Fibroblast of lung (primary cell): Measurements from ENCODE around the gene PLS1. TPM values are rescaled to one million over a fixed set of nuclear protein-coding genes. Genes with fewer than 3 reads are reported as not detected.

ENCODE experiments used
- DNase-seq, 2 donors: peaks; one replicate each; pipeline versions ENCODE4 v3.0.0 to v3.0.0-alpha.2; 2010; ENCODE audit warnings: low read depth in 2 of 2
- H2AFZ ChIP-seq: 2 replicates; pipeline ENCODE4 v1.5.1; 2012; ENCODE audit warnings: low read length, control low read depth, inconsistent platforms
- H3K27ac ChIP-seq: 2 replicates; pipeline ENCODE4 v1.5.1; 2011; ENCODE audit warnings: low read length, control low read depth; ENCODE audit not compliant: insufficient read depth
- H3K27me3 ChIP-seq: 2 replicates; pipeline ENCODE4 v1.5.1; 2011; ENCODE audit warnings: mild to moderate bottlenecking, low read length; ENCODE audit not compliant: control insufficient read depth, insufficient read depth
- H3K36me3 ChIP-seq: 2 replicates; pipeline ENCODE4 v1.5.1; 2011; ENCODE audit warnings: low read length; ENCODE audit not compliant: control insufficient read depth, insufficient read depth
- H3K4me1 ChIP-seq: 2 replicates; pipeline ENCODE4 v1.5.1; 2011; ENCODE audit warnings: low read length; ENCODE audit not compliant: control insufficient read depth, insufficient read depth; ENCODE audit errors: extremely low read depth
- H3K4me2 ChIP-seq: 2 replicates; pipeline ENCODE4 v1.5.1; 2011; ENCODE audit warnings: low read length, control low read depth; ENCODE audit not compliant: insufficient read depth; ENCODE audit errors: extremely low read depth
- H3K4me3 ChIP-seq, 4 experiments: fragments of 200-600 bp in 1 of 4; sonication (generic) in 1 of 4; replicated peaks in 1 of 4; 2 replicates each; pipeline ENCODE4 v1.5.1; 2011 to 2016; ENCODE audit warnings: low read length in 4 of 4, low read depth in 3 of 4, mild to moderate bottlenecking in 3 of 4, control low read depth in 2 of 4, inconsistent platforms in 1 of 4, mixed read lengths in 1 of 4; ENCODE audit not compliant: insufficient read depth in 1 of 4; ENCODE audit errors: control extremely low read depth in 1 of 4
- H3K79me2 ChIP-seq: 2 replicates; pipeline ENCODE4 v1.5.1; 2012; ENCODE audit warnings: mild to moderate bottlenecking, low read length, inconsistent platforms; ENCODE audit not compliant: control insufficient read depth, insufficient read depth
- H3K9ac ChIP-seq: 2 replicates; pipeline ENCODE4 v1.5.1; 2011; ENCODE audit warnings: mild to moderate bottlenecking, low read length, control low read depth; ENCODE audit not compliant: insufficient read depth
- H3K9me3 ChIP-seq: 2 replicates; pipeline ENCODE4 v1.5.1; 2012; ENCODE audit warnings: low read depth, low read length; ENCODE audit not compliant: control insufficient read depth, insufficient read depth
- H4K20me1 ChIP-seq: 2 replicates; pipeline ENCODE4 v1.5.1; 2011; ENCODE audit warnings: low read length; ENCODE audit not compliant: control insufficient read depth, insufficient read depth; ENCODE audit errors: extremely low read depth
- EZH2 ChIP-seq: IDR thresholded peaks from 2 replicates; pipeline ENCODE4 v1.5.1; 2012; ENCODE audit warnings: low read length, control low read depth, mild to moderate bottlenecking; ENCODE audit errors: missing control alignments
- polyA plus RNA-seq, 2 donors: library from polyadenylated mRNA; depleted of rRNA in 1 of 2; stranded (reverse) in 1 of 2; unstranded in 1 of 2; fragments of >200 nt; gene quantifications; 2 replicates each; pipeline ENCODE4 v1.2.1, GENCODE V29; 2011 to 2012; ENCODE audit warnings: missing spikeins in 1 of 2
- total RNA-seq: library from RNA; depleted of rRNA; stranded (reverse); fragments of >200 nt; gene quantifications from 2 replicates; pipeline ENCODE4 v1.2.1, GENCODE V29; 2014
- TF ChIP-seq, protein P1 (sequence below), 2 donors: IDR thresholded peaks in 1 of 2; conservative IDR thresholded peaks in 1 of 2; 1 replicate in 1 of 2; 2 replicates in 1 of 2; pipeline ENCODE4 v1.5.1; 2011 to 2012; ENCODE audit warnings: low read length in 2 of 2, control low read depth in 1 of 2, inconsistent platforms in 1 of 2, low read depth in 1 of 2, mild to moderate bottlenecking in 1 of 2

Gene PLS1
- total and polyA plus RNA-seq, 2 donors (not counting 1 experiment from before 2014, with no cell fraction given), result 0.59 to 0.83 TPM

GRCh38 chr3:142651711-142652110, 55.5 kb downstream of the PLS1 start:
- H3K4me3 ChIP-seq, result no peak overlapping the region
- H3K79me2 ChIP-seq, result no peaks in the 10 kb centered on the region
- H3K27me3 ChIP-seq, result no peaks in the 10 kb centered on the region
- H3K9ac ChIP-seq, result no peak overlapping the region
- H3K9me3 ChIP-seq, result no peaks in the 10 kb centered on the region
- TF ChIP-seq EZH2, result no peak
- TF ChIP-seq, protein P1, sequence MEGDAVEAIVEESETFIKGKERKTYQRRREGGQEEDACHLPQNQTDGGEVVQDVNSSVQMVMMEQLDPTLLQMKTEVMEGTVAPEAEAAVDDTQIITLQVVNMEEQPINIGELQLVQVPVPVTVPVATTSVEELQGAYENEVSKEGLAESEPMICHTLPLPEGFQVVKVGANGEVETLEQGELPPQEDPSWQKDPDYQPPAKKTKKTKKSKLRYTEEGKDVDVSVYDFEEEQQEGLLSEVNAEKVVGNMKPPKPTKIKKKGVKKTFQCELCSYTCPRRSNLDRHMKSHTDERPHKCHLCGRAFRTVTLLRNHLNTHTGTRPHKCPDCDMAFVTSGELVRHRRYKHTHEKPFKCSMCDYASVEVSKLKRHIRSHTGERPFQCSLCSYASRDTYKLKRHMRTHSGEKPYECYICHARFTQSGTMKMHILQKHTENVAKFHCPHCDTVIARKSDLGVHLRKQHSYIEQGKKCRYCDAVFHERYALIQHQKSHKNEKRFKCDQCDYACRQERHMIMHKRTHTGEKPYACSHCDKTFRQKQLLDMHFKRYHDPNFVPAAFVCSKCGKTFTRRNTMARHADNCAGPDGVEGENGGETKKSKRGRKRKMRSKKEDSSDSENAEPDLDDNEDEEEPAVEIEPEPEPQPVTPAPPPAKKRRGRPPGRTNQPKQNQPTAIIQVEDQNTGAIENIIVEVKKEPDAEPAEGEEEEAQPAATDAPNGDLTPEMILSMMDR (conservative IDR thresholded peaks at IDR 0.05 in 1 of 2, IDR thresholded peaks at IDR 0.05 in 1 of 2; ENCODE audit: low read depth in 1 of 2, low read length in 2 of 2), result no peak
- H3K4me1 ChIP-seq, result no peaks in the 10 kb centered on the region
- no peak overlapping the region for H3K4me2 ChIP-seq
- no peaks in the 10 kb centered on the region for H3K36me3 ChIP-seq
- no peak overlapping the region for H3K27ac ChIP-seq
- no peak overlapping the region for H2AFZ ChIP-seq
- H4K20me1 ChIP-seq, result no peaks in the 10 kb centered on the region
- no peak for DNase-seq

- DNase-seq, result peak in 1 of 2 donors; percentile 21
- Histone ChIP-seq H3K9ac (no peak overlapping the region), H3K4me1 (no peaks in the 10 kb centered on the region), H4K20me1 (no peaks in the 10 kb centered on the region), H3K36me3 (no peaks in the 10 kb centered on the region), H3K27ac (no peak overlapping the region), H3K9me3 (no peaks in the 10 kb centered on the region), H3K27me3 (no peaks in the 10 kb centered on the region), H3K4me3 (no peak overlapping the region), H3K79me2 (no peaks in the 10 kb centered on the region), H3K4me2 (no peak overlapping the region), H2AFZ (no peak overlapping the region)
- TF ChIP-seq EZH2, result no peak
- TF ChIP-seq, protein P1 (conservative IDR thresholded peaks at IDR 0.05 in 1 of 2, IDR thresholded peaks at IDR 0.05 in 1 of 2; ENCODE audit: low read depth in 1 of 2, low read length in 2 of 2), result no peak
Observed at GRCh38 chr3:142652826-142653292, 56.7 kb downstream of the PLS1 start.

- Histone ChIP-seq H3K27me3 (no peaks in the 10 kb centered on the region), H3K4me3 (no peak overlapping the region), H2AFZ (no peak overlapping the region), H4K20me1 (no peaks in the 10 kb centered on the region), H3K4me1 (no peaks in the 10 kb centered on the region), H3K9ac (no peak overlapping the region), H3K27ac (no peak overlapping the region), H3K4me2 (no peak overlapping the region), H3K36me3 (no peaks in the 10 kb centered on the region), H3K9me3 (no peaks in the 10 kb centered on the region), H3K79me2 (no peaks in the 10 kb centered on the region)
- TF ChIP-seq, protein P1 (conservative IDR thresholded peaks at IDR 0.05 in 1 of 2, IDR thresholded peaks at IDR 0.05 in 1 of 2; ENCODE audit: low read depth in 1 of 2, low read length in 2 of 2), result no peak
- TF ChIP-seq EZH2, result no peak
- DNase-seq, result no peak
Observed at GRCh38 chr3:142656575-142656974, 60.4 kb downstream of the PLS1 start.
